Panc1 (cell line): Measurements from ENCODE around the gene EML1. TPM values are rescaled to one million over a fixed set of nuclear protein-coding genes. Genes with fewer than 3 reads are reported as not detected.

Source experiments
- ATAC-seq: fragments of 200-7000 bp; cut with Tn5 transposase; 2 replicates; pipeline ENCODE4 v1.9.1; 2020; ENCODE audit warnings: mild to moderate bottlenecking, moderate library complexity
- BruUV-seq: library from RNA; stranded (reverse); fragments of 400-500 nt; replicated peaks from 2 replicates; lab custom pipeline; 2021; lab: Mats Ljungman, UMichigan
- CTCF ChIA-PET: fragments of 300-600 bp; sonication (Branson Sonifier 250); formaldehyde crosslinking; loops from one replicate; lab custom pipeline; 2022; ENCODE audit warnings: antibody characterized with exemption; lab: Charles Lee
- POLR2A ChIA-PET: fragments of 300-600 bp; sonication (Branson Sonifier 250); formaldehyde crosslinking; loops from one replicate; lab custom pipeline; 2022; ENCODE audit warnings: antibody characterized with exemption; lab: Charles Lee
- DNase-seq: peaks from one replicate; pipeline ENCODE4 v3.0.0-alpha.2; 2010; ENCODE audit warnings: low read depth, low spot score
- H3K27ac ChIP-seq: 2 replicates; pipeline ENCODE4 v1.5.1; 2011; ENCODE audit warnings: mild to moderate bottlenecking, low read length, inconsistent platforms
- H3K27me3 ChIP-seq: fragments of 200-500 bp; sonication (Bioruptor generic); 2 replicates; pipeline ENCODE4 v1.6.0; 2014; ENCODE audit warnings: low read length, inconsistent platforms; ENCODE audit not compliant: control insufficient read depth, insufficient read depth
- H3K36me3 ChIP-seq: fragments of 200-500 bp; sonication (Bioruptor generic); 2 replicates; pipeline ENCODE4 v1.5.1; 2014; ENCODE audit warnings: inconsistent platforms, mild to moderate bottlenecking, low read length, moderate library complexity; ENCODE audit not compliant: control insufficient read depth, insufficient read depth
- H3K4me1 ChIP-seq: 2 replicates; pipeline ENCODE4 v1.5.1; 2011; ENCODE audit warnings: inconsistent platforms, mild to moderate bottlenecking, low read length, moderate library complexity; ENCODE audit not compliant: control insufficient read depth, insufficient read depth
- H3K4me3 ChIP-seq, 2 experiments: 2 replicates each; pipeline ENCODE4 v1.5.1; 2011 to 2012; ENCODE audit warnings: low read depth in 2 of 2, low read length in 2 of 2, mild to moderate bottlenecking in 2 of 2, inconsistent platforms in 1 of 2, moderate library complexity in 1 of 2
- H3K9me3 ChIP-seq: fragments of 200-500 bp; sonication (Bioruptor generic); 2 replicates; pipeline ENCODE4 v1.5.1; 2014; ENCODE audit warnings: low read depth, mild to moderate bottlenecking, inconsistent platforms, low read length, moderate library complexity; ENCODE audit not compliant: control insufficient read depth, insufficient read depth
- POLR2AphosphoS5 ChIP-seq: IDR thresholded peaks from 2 replicates; pipeline ENCODE4 v1.6.1; 2012; ENCODE audit warnings: mild to moderate bottlenecking, low read depth, low read length, moderate library complexity
- SIN3A ChIP-seq: IDR thresholded peaks from 2 replicates; pipeline ENCODE4 v1.6.1; 2012; ENCODE audit warnings: low read depth, mild to moderate bottlenecking, low read length, moderate library complexity, borderline replicate concordance; ENCODE audit not compliant: insufficient read depth
- TCF7L2 ChIP-seq: IDR thresholded peaks from 2 replicates; pipeline ENCODE4 v1.6.1; 2011; ENCODE audit warnings: mild to moderate bottlenecking, low read depth, low read length, inconsistent platforms
- in situ Hi-C: cut with HindIII; loops from 2 replicates; pipeline ENCODE4 v1.10.0; 2016; ENCODE audit warnings: low sequenced_read_pairs, low pct_unique_long_range_greater_than_20kb
- intact Hi-C: fragments of 100-400 bp; cut with micrococcal nuclease; formaldehyde crosslinking; loops from one replicate; pipeline ENCODE4 v1.10.0; 2022; ENCODE audit not compliant: unreplicated experiment
- total RNA-seq: library from RNA; stranded (reverse); gene quantifications from one replicate; pipeline ENCODE4 v1.2.1, GENCODE V29; 2021; ENCODE audit not compliant: unreplicated experiment
- TF ChIP-seq, protein P1 (sequence below), 2 experiments: IDR thresholded peaks; 2 replicates each; pipeline ENCODE4 v1.6.1; 2011 to 2012; ENCODE audit warnings: low read depth in 2 of 2, control low read depth in 1 of 2, low read length in 1 of 2, mild to moderate bottlenecking in 1 of 2, moderate library complexity in 1 of 2; ENCODE audit not compliant: insufficient read depth in 1 of 2
- TF ChIP-seq, protein P2 (sequence below): fragments of 450-650 bp; IDR thresholded peaks from 2 replicates; pipeline ENCODE4 v1.5.1; 2017; ENCODE audit warnings: mild to moderate bottlenecking

The EML1 gene
- total RNA-seq, 1 experiment from 2014 or later, result 35.3 TPM

DNA sequence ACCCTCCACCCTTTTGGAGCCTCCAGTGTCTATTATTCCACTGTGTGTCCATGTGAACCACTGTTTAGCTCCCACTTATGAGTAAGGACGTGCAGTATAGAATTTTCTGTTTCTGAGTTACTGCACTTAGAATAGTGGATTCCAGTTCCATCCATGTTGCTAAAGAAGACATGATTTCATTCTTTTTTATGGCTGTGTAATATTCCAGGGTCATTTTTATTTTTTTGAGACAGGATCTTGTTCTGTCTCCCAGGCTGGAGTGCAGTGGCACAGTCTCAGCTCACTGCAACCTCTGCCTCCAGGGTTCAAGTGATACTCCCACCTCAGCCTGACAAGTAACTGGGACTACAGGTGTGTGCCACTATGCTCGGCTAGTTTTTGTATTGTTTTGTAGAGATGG lies 31.6 kb downstream of the EML1 start:
- Histone ChIP-seq H3K4me3 (no peak overlapping the region), H3K4me1 (no peaks in the 10 kb centered on the region), H3K9me3 (no peaks in the 10 kb centered on the region), H3K27me3 (no peaks in the 10 kb centered on the region), H3K36me3 (no peaks in the 10 kb centered on the region), H3K27ac (no peak overlapping the region)
- TF ChIP-seq TCF7L2, result no peak
- TF ChIP-seq, protein P1, sequence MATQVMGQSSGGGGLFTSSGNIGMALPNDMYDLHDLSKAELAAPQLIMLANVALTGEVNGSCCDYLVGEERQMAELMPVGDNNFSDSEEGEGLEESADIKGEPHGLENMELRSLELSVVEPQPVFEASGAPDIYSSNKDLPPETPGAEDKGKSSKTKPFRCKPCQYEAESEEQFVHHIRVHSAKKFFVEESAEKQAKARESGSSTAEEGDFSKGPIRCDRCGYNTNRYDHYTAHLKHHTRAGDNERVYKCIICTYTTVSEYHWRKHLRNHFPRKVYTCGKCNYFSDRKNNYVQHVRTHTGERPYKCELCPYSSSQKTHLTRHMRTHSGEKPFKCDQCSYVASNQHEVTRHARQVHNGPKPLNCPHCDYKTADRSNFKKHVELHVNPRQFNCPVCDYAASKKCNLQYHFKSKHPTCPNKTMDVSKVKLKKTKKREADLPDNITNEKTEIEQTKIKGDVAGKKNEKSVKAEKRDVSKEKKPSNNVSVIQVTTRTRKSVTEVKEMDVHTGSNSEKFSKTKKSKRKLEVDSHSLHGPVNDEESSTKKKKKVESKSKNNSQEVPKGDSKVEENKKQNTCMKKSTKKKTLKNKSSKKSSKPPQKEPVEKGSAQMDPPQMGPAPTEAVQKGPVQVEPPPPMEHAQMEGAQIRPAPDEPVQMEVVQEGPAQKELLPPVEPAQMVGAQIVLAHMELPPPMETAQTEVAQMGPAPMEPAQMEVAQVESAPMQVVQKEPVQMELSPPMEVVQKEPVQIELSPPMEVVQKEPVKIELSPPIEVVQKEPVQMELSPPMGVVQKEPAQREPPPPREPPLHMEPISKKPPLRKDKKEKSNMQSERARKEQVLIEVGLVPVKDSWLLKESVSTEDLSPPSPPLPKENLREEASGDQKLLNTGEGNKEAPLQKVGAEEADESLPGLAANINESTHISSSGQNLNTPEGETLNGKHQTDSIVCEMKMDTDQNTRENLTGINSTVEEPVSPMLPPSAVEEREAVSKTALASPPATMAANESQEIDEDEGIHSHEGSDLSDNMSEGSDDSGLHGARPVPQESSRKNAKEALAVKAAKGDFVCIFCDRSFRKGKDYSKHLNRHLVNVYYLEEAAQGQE (IDR thresholded peaks at IDR 0.05; ENCODE audit: insufficient read depth in 1 of 2, low read depth in 2 of 2, low read length in 1 of 2), result no peak
- TF ChIP-seq, protein P2, sequence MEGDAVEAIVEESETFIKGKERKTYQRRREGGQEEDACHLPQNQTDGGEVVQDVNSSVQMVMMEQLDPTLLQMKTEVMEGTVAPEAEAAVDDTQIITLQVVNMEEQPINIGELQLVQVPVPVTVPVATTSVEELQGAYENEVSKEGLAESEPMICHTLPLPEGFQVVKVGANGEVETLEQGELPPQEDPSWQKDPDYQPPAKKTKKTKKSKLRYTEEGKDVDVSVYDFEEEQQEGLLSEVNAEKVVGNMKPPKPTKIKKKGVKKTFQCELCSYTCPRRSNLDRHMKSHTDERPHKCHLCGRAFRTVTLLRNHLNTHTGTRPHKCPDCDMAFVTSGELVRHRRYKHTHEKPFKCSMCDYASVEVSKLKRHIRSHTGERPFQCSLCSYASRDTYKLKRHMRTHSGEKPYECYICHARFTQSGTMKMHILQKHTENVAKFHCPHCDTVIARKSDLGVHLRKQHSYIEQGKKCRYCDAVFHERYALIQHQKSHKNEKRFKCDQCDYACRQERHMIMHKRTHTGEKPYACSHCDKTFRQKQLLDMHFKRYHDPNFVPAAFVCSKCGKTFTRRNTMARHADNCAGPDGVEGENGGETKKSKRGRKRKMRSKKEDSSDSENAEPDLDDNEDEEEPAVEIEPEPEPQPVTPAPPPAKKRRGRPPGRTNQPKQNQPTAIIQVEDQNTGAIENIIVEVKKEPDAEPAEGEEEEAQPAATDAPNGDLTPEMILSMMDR, result no peak
- TF ChIP-seq POLR2AphosphoS5, result no peak
- BruUV-seq, result no TSS peak
- ChIA-PET CTCF (no interaction called here), POLR2A (no interaction called here)
- DNase-seq (no peak), ATAC-seq (no peak)
- in situ Hi-C loops (no loop called here), intact Hi-C loops (no loop called here)

DNA sequence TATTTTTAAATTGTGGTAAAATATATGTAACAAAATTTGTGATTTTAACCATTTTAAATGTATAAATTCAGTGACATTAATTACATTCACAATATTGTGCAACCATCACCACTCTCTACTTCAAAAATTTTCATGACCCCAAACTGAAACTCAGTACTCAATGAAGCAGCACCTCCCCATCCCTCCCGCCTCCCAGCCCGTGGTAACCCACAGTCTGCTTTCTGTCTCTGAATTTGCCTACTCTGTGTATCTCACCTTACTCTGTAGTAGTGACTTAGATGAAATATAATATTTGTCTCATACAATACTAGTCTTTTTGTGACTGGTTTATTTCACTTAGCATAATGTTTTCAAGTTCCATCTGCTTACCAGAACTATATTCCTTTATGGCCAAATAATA lies 36.2 kb downstream of the EML1 start:
- ATAC-seq (no peak), DNase-seq (no peak)
- ChIA-PET CTCF (no interaction called here), POLR2A (no interaction called here)
- Histone ChIP-seq H3K27me3 (no peaks in the 10 kb centered on the region), H3K4me3 (no peak overlapping the region), H3K36me3 (no peaks in the 10 kb centered on the region), H3K9me3 (no peaks in the 10 kb centered on the region), H3K4me1 (no peaks in the 10 kb centered on the region), H3K27ac (no peak overlapping the region)
- in situ Hi-C loops (no loop called here), intact Hi-C loops (no loop called here)
- BruUV-seq, result no TSS peak
- TF ChIP-seq POLR2AphosphoS5 (no peak), TCF7L2 (no peak), SIN3A (no peak)
- TF ChIP-seq, protein P2, result no peak
- TF ChIP-seq, protein P1 (IDR thresholded peaks at IDR 0.05; ENCODE audit: insufficient read depth in 1 of 2, low read depth in 2 of 2, low read length in 1 of 2), result no peak
